GM19240 (cell line): ENCODE data around the gene TEX2.
A peak's percentile ranks its signal among the peaks of the same experiment; 100 is the strongest.

Experiments
- DNase-seq: peaks from one replicate; pipeline ENCODE4 v3.0.0; 2011; ENCODE audit warnings: low spot score; ENCODE audit not compliant: insufficient read length

Gene TEX2, protein sequence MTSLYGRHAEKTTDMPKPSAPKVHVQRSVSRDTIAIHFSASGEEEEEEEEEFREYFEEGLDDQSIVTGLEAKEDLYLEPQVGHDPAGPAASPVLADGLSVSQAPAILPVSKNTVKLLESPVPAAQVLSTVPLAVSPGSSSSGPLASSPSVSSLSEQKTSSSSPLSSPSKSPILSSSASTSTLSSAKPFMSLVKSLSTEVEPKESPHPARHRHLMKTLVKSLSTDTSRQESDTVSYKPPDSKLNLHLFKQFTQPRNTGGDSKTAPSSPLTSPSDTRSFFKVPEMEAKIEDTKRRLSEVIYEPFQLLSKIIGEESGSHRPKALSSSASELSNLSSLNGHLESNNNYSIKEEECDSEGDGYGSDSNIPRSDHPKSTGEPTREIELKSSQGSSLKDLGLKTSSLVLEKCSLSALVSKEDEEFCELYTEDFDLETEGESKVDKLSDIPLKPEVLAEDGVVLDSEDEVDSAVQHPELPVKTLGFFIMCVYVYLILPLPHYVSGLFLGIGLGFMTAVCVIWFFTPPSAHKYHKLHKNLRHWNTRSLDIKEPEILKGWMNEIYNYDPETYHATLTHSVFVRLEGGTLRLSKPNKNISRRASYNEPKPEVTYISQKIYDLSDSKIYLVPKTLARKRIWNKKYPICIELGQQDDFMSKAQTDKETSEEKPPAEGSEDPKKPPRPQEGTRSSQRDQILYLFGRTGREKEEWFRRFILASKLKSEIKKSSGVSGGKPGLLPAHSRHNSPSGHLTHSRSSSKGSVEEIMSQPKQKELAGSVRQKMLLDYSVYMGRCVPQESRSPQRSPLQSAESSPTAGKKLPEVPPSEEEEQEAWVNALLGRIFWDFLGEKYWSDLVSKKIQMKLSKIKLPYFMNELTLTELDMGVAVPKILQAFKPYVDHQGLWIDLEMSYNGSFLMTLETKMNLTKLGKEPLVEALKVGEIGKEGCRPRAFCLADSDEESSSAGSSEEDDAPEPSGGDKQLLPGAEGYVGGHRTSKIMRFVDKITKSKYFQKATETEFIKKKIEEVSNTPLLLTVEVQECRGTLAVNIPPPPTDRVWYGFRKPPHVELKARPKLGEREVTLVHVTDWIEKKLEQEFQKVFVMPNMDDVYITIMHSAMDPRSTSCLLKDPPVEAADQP

GRCh38 chr17:64263000-64263766, at the start of gene TEX2:
Gene TEX2 (minus strand): TSS chr17:64263260. CDS start chr17:64214217, 49,043 bp downstream.
- peak; percentile 96 for DNase-seq

- no peak for DNase-seq
Observed at GRCh38 chr17:64309710-64310109, 46.6 kb upstream of the TEX2 start.

- DNase-seq: no peak
Observed at GRCh38 chr17:64309021-64309420, 46.0 kb upstream of the TEX2 start.

GRCh38 chr17:64306850-64307463, 43.9 kb upstream of the TEX2 start:
- peak; percentile 53 for DNase-seq

- DNase-seq: no peak
Observed at GRCh38 chr17:64304551-64304950, 41.5 kb upstream of the TEX2 start.

DNA sequence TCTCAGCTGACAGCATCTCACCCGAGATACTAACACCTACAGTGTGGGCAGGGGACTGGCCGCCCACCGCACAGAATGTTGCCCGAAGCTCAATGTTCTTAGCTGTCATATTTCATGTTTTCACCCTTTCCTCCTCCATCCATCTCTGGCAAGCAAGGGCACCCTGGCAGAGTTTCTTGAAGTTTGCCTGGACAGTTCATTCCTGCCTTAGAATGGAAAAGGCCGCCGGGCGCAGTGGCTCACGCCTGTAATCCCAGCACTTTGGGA, 37.6 kb upstream of the TEX2 start:
- DNase-seq: no peak

- no peak for DNase-seq
Observed at GRCh38 chr17:64297467-64298088, 34.5 kb upstream of the TEX2 start.

GRCh38 chr17:64296246-64296645, 33.2 kb upstream of the TEX2 start:
- no peak for DNase-seq

GRCh38 chr17:64295146-64295545, 32.1 kb upstream of the TEX2 start:
- no peak for DNase-seq

DNA sequence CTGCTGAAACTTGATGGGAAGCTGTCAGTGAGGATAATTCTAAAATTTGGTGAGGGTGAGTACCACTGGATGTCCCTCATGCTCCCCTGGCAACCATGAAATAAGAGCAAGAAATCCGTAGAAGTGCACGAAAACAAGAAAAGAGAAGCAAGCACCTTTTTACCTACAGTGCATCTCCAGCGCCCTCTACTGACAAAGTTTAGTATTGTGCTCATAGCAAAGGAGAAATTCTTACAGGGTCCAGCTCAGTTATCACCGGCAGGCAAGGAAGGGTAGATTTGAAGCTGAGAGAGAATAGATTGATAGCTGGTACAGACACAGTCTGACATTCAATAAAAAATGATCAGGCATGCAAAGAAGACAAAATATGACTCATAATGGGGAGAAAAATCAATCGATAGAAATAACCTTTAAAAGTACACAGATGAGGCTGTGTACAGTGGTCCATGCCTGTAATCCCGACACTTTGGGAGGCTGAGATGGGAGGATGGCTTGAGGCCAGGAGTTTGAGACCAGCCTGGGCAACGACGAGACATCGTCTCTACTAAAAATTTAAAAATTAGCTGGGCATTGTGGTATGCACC, 28.3 kb upstream of the TEX2 start:
- no peak for DNase-seq

GRCh38 chr17:64289741-64290141, 26.7 kb upstream of the TEX2 start:
- DNase-seq: no peak

DNA sequence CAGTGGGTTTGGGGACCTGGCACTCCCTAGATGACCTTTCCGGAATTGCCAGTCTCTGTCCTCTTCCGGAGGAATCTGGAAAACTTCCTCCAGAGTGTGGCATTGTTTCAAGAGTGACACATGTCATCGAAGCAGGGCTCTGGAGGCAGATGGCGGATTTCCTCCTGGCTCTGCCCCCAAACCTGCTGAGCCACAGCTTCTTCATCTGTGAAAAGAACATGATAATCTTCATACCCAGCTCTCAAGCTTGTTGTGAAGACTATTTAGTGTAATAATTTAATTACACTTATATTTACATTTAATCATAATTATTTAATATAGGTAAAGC, 19.7 kb upstream of the TEX2 start:
- no peak for DNase-seq

- DNase-seq: peak; percentile 33
Observed at GRCh38 chr17:64281962-64282752, 19.1 kb upstream of the TEX2 start.

GRCh38 chr17:64278614-64279013, 15.6 kb upstream of the TEX2 start:
- no peak for DNase-seq

- no peak for DNase-seq
Observed at GRCh38 chr17:64277831-64278562, 14.9 kb upstream of the TEX2 start.

- no peak for DNase-seq
Observed at GRCh38 chr17:64276961-64277505, 14.0 kb upstream of the TEX2 start.

- DNase-seq: no peak
Observed at GRCh38 chr17:64275016-64275415, 12.0 kb upstream of the TEX2 start.

GRCh38 chr17:64273006-64273405, 9.9 kb upstream of the TEX2 start:
- no peak for DNase-seq

GRCh38 chr17:64270885-64271284, 7.8 kb upstream of the TEX2 start:
- no peak for DNase-seq
